OCI-LY7 (cell line): ENCODE data around the gene IGSF3. TPM values are rescaled to one million over a fixed set of nuclear protein-coding genes. Genes with fewer than 3 reads are reported as not detected.
"Not testable (repeated sequence)": the region's sequence is repeated elsewhere in the genome, so short reads cannot be mapped to it uniquely, and the experiment has no call there.

Experiments
- BruUV-seq: library from RNA; stranded (reverse); fragments of 400-500 nt; replicated peaks from 2 replicates; lab custom pipeline; 2021; lab: Mats Ljungman, UMichigan
- CTCF ChIA-PET: fragments of 300-600 bp; sonication (Branson Sonifier 250); formaldehyde crosslinking; loops from one replicate; lab custom pipeline; 2022; ENCODE audit warnings: antibody characterized with exemption; ENCODE audit not compliant: unreplicated experiment; lab: Charles Lee
- POLR2A ChIA-PET: fragments of 300-600 bp; sonication (Branson Sonifier 250); formaldehyde crosslinking; loops from one replicate; lab custom pipeline; 2022; ENCODE audit warnings: antibody characterized with exemption; lab: Charles Lee
- DNase-seq: peaks from one replicate; pipeline ENCODE4 v3.0.0-alpha.2; 2015; ENCODE audit warnings: low spot score
- H2AFZ ChIP-seq: fragments of 200-600 bp; sonication (generic), shearing (Covaris generic); 2 replicates; pipeline ENCODE4 v1.6.1; 2014; ENCODE audit warnings: mild to moderate bottlenecking, antibody characterized with exemption, low read length, moderate library complexity
- H3K27ac ChIP-seq: fragments of 200-600 bp; sonication (generic); 2 replicates; pipeline ENCODE4 v1.5.1; 2014; ENCODE audit warnings: mixed run types, low read depth, mild to moderate bottlenecking, moderate library complexity, low read length, inconsistent platforms; ENCODE audit not compliant: poor library complexity, severe bottlenecking
- H3K36me3 ChIP-seq: fragments of 200-600 bp; sonication (generic); 2 replicates; pipeline ENCODE4 v1.6.1; 2014; ENCODE audit warnings: mild to moderate bottlenecking, antibody characterized with exemption, low read length, moderate library complexity, mixed read lengths; ENCODE audit not compliant: insufficient read depth
- H3K4me1 ChIP-seq: fragments of 200-600 bp; sonication (generic); 2 replicates; pipeline ENCODE4 v1.5.1; 2014; ENCODE audit warnings: mild to moderate bottlenecking, low read length; ENCODE audit not compliant: insufficient read depth, poor library complexity, severe bottlenecking
- H3K4me2 ChIP-seq: fragments of 200-600 bp; sonication (generic); 2 replicates; pipeline ENCODE4 v1.6.1; 2014; ENCODE audit warnings: mild to moderate bottlenecking, low read length
- H3K4me3 ChIP-seq: fragments of 200-600 bp; sonication (generic); 2 replicates; pipeline ENCODE4 v1.5.1; 2014; ENCODE audit warnings: mild to moderate bottlenecking, low read depth, low read length; ENCODE audit not compliant: poor library complexity, severe bottlenecking
- H3K79me2 ChIP-seq: fragments of 200-600 bp; sonication (generic); 2 replicates; pipeline ENCODE4 v1.6.1; 2016; ENCODE audit warnings: low read depth, mild to moderate bottlenecking, low read length, moderate library complexity, mixed read lengths; ENCODE audit not compliant: insufficient read depth
- H3K9me2 ChIP-seq: fragments of 200-600 bp; sonication (generic); 2 replicates; pipeline ENCODE4 v1.6.1; 2016; ENCODE audit warnings: mild to moderate bottlenecking, low read length, mixed read lengths; ENCODE audit not compliant: insufficient read depth
- H3K9me3 ChIP-seq: fragments of 200-600 bp; sonication (generic); 2 replicates; pipeline ENCODE4 v1.6.1; 2014; ENCODE audit warnings: mild to moderate bottlenecking, mixed run types, low read length, mixed read lengths
- H4K20me1 ChIP-seq: fragments of 200-600 bp; sonication (generic); 2 replicates; pipeline ENCODE4 v1.6.1; 2014; ENCODE audit warnings: mild to moderate bottlenecking, antibody characterized with exemption, low read length, moderate library complexity, mixed read lengths; ENCODE audit not compliant: insufficient read depth
- CTCF ChIP-seq: fragments of 200-600 bp; sonication (generic); conservative IDR thresholded peaks from 2 replicates; pipeline ENCODE4 v1.5.1; 2014; ENCODE audit warnings: mild to moderate bottlenecking, antibody characterized with exemption, low read length, moderate library complexity, mixed read lengths
- EZH2phosphoT487 ChIP-seq: fragments of 200-600 bp; sonication (generic); IDR thresholded peaks from 2 replicates; pipeline ENCODE4 v1.6.1; 2018; ENCODE audit warnings: low read depth, borderline replicate concordance, mild to moderate bottlenecking, mixed run types, antibody characterized with exemption, low read length, moderate library complexity, mixed read lengths
- intact Hi-C: fragments of 100-400 bp; cut with micrococcal nuclease; formaldehyde crosslinking; loops from one replicate; pipeline ENCODE4 v1.10.0; 2022; ENCODE audit not compliant: unreplicated experiment
- total RNA-seq, 2 experiments: library from RNA; depleted of rRNA in 1 of 2; stranded (reverse); fragments of >200 nt in 1 of 2; shearing (Covaris generic) in 1 of 2; gene quantifications; 2 replicates each; pipeline ENCODE4 v1.2.3, GENCODE V29; 2014 to 2022

IGSF3 gene
- total RNA-seq, 2 experiments from 2014 or later, result not detected

GRCh38 chr1:116606067-116606466 is 61.5 kb downstream of the IGSF3 start:
- intact Hi-C loops, CTCF ChIA-PET, POLR2A ChIA-PET, H4K20me1 ChIP-seq, H3K79me2 ChIP-seq, H3K4me3 ChIP-seq, H3K4me2 ChIP-seq, H3K27ac ChIP-seq, H3K4me1 ChIP-seq, H3K9me2 ChIP-seq, BruUV-seq, H3K9me3 ChIP-seq, H3K36me3 ChIP-seq, H2AFZ ChIP-seq, DNase-seq: not testable (repeated sequence)

- no peak overlapping the region for H3K27ac ChIP-seq
- no peak for DNase-seq
- intact Hi-C loops, result no loop called here
- no peaks in the 10 kb centered on the region for H4K20me1 ChIP-seq
- TF ChIP-seq CTCF (no peak), EZH2phosphoT487 (no peak)
- no peak overlapping the region for H3K4me2 ChIP-seq
- ChIA-PET CTCF (no interaction called here), POLR2A (no interaction called here)
- BruUV-seq, result no TSS peak
- H3K36me3 ChIP-seq, result no peaks in the 10 kb centered on the region
- no peaks in the 10 kb centered on the region for H3K79me2 ChIP-seq
- H3K4me1 ChIP-seq, result no peaks in the 10 kb centered on the region
- H3K4me3 ChIP-seq, result no peak overlapping the region
- H3K9me2 ChIP-seq, result no peaks in the 10 kb centered on the region
- no peaks in the 10 kb centered on the region for H3K9me3 ChIP-seq
- no peak overlapping the region for H2AFZ ChIP-seq
These were observed 62.2 kb downstream of the IGSF3 start for GRCh38 chr1:116605315-116605714.

- H3K27ac ChIP-seq, H4K20me1 ChIP-seq, BruUV-seq, POLR2A ChIA-PET, intact Hi-C loops, H3K4me1 ChIP-seq, H3K36me3 ChIP-seq, H3K4me3 ChIP-seq, CTCF ChIA-PET, H2AFZ ChIP-seq, H3K9me3 ChIP-seq, H3K4me2 ChIP-seq, DNase-seq, H3K9me2 ChIP-seq, H3K79me2 ChIP-seq: not testable (repeated sequence)
These were observed 63.1 kb downstream of the IGSF3 start for GRCh38 chr1:116604408-116604807.

- not testable (repeated sequence) for BruUV-seq
These were observed 63.9 kb downstream of the IGSF3 start for GRCh38 chr1:116603646-116604045.

GRCh38 chr1:116599369-116599768 is 68.2 kb downstream of the IGSF3 start:
- BruUV-seq, H3K79me2 ChIP-seq, H3K36me3 ChIP-seq, H3K9me3 ChIP-seq, H4K20me1 ChIP-seq, POLR2A ChIA-PET, DNase-seq, H3K4me3 ChIP-seq, H2AFZ ChIP-seq, CTCF ChIA-PET, intact Hi-C loops, H3K4me1 ChIP-seq, H3K27ac ChIP-seq, H3K4me2 ChIP-seq, H3K9me2 ChIP-seq: not testable (repeated sequence)

More at GRCh38 chr1:116603646-116604045, 63.9 kb downstream of the IGSF3 start:
- H3K4me1 ChIP-seq, intact Hi-C loops, H3K9me2 ChIP-seq, H3K36me3 ChIP-seq, POLR2A ChIA-PET, H3K4me2 ChIP-seq, H3K27ac ChIP-seq, H3K79me2 ChIP-seq, H3K9me3 ChIP-seq, DNase-seq, H2AFZ ChIP-seq, CTCF ChIA-PET, H3K4me3 ChIP-seq, H4K20me1 ChIP-seq: not testable (repeated sequence)

GRCh38 chr1:116598420-116599036 is 69.0 kb downstream of the IGSF3 start:
- BruUV-seq, H4K20me1 ChIP-seq, CTCF ChIA-PET, H3K4me1 ChIP-seq, H3K9me3 ChIP-seq, DNase-seq, intact Hi-C loops, H3K36me3 ChIP-seq, H3K79me2 ChIP-seq, H3K27ac ChIP-seq, H3K4me2 ChIP-seq, H3K9me2 ChIP-seq, H2AFZ ChIP-seq, H3K4me3 ChIP-seq, POLR2A ChIA-PET: not testable (repeated sequence)
